ENCODE data around the gene IMPDH1.

Gene IMPDH1

GRCh38 chr7:128434413-128435326 lies 24.9 kb upstream of the IMPDH1 start:
- no peak for DNase-seq (ENCODE audit: low read depth, low spot score)

DNA sequence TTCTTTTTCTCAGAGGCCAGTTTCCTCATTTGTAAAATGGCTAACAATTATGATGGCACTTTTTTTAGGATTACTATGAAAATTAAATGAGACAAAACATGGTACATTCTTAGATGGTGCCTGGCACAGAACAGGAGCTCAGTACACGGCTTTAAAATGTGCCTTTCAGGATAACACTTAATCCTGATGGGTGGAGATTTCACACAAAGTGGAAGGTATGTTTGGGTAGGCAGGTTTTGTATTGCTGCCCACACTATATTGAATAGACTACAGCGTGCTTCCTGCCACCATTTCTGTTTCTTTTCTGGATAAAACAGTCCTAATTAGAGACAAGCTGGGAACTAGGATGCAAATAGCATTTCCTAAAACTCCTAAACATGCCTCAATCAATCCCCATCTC lies 22.0 kb upstream of the IMPDH1 start:
- DNase-seq (ENCODE audit: low read depth, low spot score): no peak

GRCh38 chr7:128431221-128431620 lies 21.4 kb upstream of the IMPDH1 start:
- peak; percentile 92 for DNase-seq (ENCODE audit: low read depth, low spot score)

- DNase-seq (ENCODE audit: low read depth, low spot score): no peak
Observed at GRCh38 chr7:128430207-128430606, 20.4 kb upstream of the IMPDH1 start.

DNA sequence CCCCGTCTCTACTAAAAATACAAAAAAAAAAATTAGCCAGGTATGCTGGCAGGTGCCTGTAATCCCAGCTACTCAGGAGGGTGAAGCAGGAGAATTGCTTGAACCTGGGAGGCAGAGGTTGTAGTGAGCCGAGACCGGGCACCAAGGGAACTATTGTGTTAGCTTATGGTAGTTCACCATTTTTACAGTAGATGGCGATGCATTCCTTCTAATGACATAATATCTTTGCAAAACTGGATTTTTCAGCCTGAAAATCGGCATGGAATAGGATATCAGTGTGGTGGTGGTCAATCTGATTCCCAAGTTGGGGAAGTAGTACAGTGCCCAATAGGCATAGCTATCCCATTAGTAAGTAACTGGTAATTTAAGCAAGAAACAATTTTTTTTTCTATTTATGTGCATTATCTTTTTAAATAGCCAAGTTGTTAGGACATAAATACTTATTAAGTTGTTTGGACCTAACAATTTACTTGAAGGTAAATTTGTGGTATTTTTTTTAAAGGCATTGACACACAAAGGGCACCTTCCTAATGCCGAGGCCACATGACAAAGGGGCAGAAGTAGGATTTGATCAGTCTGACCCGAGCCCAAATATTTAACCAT lies 17.6 kb upstream of the IMPDH1 start:
- DNase-seq (ENCODE audit: low read depth, low spot score): peak; percentile 48

GRCh38 chr7:128425850-128426249 lies 16.1 kb upstream of the IMPDH1 start:
- DNase-seq (ENCODE audit: low read depth, low spot score): peak; percentile 87

- DNase-seq (ENCODE audit: low read depth, low spot score): no peak
Observed at GRCh38 chr7:128424686-128425275, 15.0 kb upstream of the IMPDH1 start.

DNA sequence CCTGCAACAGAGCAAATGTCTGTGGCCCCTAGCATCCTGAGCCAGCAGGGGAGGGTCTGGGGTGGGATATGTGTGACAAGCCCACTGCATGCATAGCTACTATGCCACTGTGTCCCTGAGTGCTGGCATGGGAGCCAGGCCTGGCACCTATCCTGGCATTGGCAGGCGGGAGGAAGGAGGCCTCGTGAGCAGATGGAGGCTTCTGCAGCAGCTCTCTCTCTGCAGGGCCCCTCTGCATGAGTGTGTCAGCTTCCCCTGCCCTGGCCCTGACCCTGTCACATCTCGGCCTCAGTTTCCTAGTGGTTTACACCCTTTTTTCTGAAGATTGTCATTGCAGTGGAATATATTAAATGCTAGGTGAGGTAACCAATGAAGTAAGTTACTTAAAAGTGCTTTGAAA lies 13.1 kb upstream of the IMPDH1 start:
- DNase-seq (ENCODE audit: low read depth, low spot score): no peak

DNA sequence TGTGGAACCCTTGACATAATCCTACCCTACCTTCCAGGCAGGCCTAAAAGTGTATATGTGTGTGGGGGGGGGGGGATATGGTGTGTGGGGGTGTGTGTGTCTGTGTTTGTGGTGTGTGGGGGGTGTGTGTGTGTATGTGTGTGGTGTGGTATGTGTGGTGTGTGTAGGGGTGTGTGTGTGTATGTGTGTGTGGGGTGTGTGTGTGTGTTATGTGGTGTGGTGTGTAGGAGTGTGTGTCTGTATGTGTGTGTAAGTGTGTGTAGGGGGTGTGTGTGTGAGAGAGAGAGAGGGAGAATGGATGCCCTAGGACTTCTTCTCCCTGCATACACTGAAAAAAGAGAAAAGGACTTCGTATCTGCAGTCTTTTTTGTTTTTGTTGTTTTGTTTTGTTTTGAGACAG lies 12.3 kb upstream of the IMPDH1 start:
- no peak for DNase-seq (ENCODE audit: low read depth, low spot score)

GRCh38 chr7:128421384-128421783 lies 11.6 kb upstream of the IMPDH1 start:
- DNase-seq (ENCODE audit: low read depth, low spot score): no peak

- DNase-seq (ENCODE audit: low read depth, low spot score): no peak
Observed at GRCh38 chr7:128420773-128421172, 11.0 kb upstream of the IMPDH1 start.

DNA sequence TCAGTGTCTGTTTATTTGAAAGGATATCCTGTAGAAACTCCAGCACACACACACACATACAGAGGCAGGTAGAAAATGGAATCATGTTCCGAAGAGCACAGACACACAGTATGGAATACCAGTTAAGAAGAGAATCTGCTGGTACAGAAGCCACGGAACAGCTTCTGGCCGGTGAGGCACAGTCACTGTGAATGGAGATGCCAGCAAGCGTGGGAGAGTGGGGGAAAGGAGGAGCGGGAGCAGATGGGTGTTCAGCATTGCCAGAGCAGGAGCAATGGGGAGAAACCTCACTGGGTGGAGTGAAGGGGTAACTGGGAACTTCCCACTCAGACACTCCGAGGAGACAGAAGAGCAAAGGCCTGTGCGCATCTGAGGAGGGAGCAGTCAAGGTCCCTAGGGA lies 9.5 kb upstream of the IMPDH1 start:
- no peak for DNase-seq (ENCODE audit: low read depth, low spot score)

DNA sequence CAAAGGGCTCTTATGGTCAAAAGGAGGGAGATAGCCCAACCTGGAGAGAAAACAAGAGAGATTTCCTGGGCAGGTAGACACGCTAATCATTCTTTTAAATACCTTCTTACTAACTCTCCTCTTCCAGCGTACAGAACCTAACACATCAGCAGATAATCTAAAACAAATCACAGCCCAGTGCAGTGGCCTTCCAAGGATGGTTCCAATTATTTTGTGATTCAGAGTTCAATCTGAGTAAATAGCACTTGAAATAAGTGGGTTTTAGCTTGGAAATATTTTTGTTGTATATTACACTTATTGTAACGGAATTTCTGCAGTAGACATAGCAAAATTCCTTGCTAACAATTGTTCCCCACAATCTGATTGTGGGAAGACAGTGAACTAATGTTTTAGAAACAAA lies 7.3 kb upstream of the IMPDH1 start:
- DNase-seq (ENCODE audit: low read depth, low spot score): no peak

DNA sequence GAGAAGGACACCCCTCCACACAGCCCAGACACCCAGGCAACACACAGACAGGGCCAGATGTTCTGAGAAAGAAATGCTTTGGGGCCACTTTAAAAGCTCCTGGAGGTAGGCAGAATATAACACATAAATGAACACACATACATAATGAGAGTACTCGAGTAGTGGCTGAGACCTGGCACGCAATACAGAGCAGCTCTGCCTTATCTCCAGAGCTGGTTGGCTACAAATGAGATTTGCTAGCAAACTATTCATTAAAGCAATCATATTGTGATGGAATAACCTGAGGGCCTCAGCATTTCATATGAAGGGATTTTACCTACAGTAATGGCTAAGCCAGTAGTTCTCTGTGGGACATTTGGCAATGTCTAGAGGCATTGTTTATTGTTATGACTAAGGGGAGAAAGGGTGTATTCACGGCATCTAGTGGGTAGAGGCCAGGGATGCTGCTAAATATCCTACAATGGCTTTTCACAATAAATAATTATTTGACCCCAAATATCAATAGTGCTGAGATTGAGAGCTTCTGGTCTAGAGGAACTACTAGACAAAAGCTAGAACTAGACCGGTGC lies 5.5 kb upstream of the IMPDH1 start:
- no peak for DNase-seq (ENCODE audit: low read depth, low spot score)

DNA sequence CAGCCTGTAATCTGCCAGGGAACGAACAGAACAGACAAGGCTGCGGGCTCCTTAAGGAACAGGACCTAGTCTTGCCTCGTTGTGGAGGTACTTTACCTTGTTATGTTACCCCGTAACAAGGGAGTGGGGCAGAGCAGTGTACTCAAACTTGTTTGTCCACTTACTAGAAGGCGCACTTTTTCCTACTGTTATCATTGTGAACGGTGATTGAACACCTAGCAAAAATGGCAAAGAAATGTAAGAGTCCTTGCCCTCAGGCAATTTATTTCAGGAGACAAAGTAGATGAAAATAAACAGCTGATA lies 620 bp upstream of the IMPDH1 start:
- no peak for DNase-seq (ENCODE audit: low read depth, low spot score)

DNA sequence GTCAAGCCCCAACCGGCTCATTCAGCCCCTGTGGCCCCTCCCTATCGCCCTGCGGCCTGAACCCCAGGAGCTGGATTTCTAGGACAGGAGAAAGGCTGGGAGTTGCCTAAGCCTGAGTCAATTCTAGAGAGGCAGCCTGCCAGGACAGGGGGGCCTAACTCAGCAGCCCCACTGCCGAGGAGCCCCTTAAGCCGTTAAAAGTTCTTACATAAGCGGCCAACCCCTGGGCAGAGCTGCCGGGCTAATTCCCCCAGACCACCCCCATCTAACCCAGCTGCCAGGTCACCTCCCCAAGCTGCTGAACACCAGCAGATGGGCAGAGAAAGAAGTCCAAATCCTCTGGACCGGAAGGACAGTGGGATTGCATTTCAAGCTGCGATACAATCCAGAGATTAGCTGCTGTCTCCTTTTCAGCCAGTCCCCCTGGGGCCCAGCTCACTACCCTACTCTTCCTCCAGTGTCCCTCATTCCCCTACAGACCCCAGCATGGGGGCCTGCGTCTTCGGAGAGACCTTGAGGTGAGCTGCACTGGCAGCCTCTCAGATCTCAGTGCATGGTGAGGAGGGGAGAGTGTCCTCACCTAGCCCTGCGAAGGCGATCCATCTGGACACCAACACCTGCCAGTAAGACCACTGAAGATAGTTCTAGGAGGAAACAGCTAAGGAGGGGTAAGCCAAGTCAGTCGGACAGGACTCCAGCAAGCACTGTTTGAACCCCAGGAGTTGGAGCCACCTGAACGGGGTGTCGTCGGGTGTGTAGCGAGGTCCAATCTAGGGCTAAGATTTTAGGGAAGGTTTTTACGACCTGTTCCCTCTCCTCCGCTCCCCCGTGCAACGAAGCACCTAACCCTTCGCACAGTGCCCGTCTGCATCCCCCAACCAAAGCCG lies 830 bp downstream of the IMPDH1 start:
- DNase-seq (ENCODE audit: low read depth, low spot score): peak; percentile 46

GRCh38 chr7:128407751-128408708 lies 1.8 kb downstream of the IMPDH1 start:
- peak; percentile 51 for DNase-seq (ENCODE audit: low read depth, low spot score)

GRCh38 chr7:128407233-128407589 lies 2.6 kb downstream of the IMPDH1 start:
- no peak for DNase-seq (ENCODE audit: low read depth, low spot score)

DNA sequence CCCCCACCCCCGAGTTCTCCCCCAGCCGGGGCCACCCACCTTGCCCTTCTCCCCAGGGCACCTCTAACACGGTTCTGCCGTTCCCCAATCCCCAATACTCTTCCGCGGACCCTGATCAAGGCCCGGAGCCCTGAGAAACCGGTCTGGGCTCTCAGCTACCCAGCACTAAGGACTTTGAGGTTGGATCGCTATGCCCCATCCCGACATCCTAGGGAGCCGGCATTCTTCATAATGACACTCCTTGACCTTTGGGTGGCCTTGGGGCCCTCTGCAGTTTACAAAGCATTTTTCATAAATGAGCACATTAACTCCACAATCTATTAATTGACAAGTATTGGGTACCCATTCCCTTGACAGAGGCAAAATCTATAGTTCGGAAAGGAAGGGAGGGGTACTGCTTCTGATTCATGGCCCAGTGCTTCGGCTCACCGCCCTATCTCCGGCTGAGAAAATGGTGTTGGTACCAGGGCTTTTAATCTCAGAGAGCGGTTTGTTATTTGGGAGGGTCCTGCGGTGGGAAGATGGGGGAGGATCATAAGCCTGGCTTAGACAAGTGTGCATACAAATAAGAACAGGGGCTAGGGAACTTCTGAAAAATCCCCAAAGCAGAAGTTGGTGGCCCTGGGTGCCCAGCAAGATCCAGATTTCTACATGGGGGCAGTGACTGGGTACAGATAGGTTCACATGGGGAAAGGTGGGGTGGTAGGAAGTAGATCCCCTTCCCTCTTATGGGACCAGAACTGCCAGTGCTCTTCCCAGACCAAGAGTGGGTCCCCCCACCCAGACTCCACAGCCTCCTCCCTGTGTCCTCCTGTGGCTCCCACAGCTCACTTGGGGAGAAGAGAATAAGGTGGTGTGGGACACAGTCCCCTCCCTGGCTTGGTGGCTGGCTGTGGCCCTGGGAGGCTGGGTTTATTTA lies 3.2 kb downstream of the IMPDH1 start:
- DNase-seq (ENCODE audit: low read depth, low spot score): peak; percentile 22
